ENCODE measurements around the gene R3HDM4.

The R3HDM4 gene

GRCh38 chr19:956766-957440 is 43.9 kb upstream of the R3HDM4 start:
- Histone ChIP-seq H3K4me2 (ENCODE audit: low read depth, low read length, poor library complexity, severe bottlenecking) (no peak overlapping the region), H3K4me3 (ENCODE audit: low read length, poor library complexity, severe bottlenecking) (no peak overlapping the region), H3K9me3 (ENCODE audit: insufficient read depth, low read depth, low read length) (no peaks in the 10 kb centered on the region), H2AFZ (ENCODE audit: low read length) (no peak overlapping the region), H3K9ac (ENCODE audit: low read depth, low read length, poor library complexity, severe bottlenecking) (no peak overlapping the region), H3K9me2 (replicated peaks; ENCODE audit: low read depth, low read length) (no peaks in the 10 kb centered on the region), H4K20me1 (ENCODE audit: insufficient read depth, low read length, poor library complexity, severe bottlenecking) (peaks cover 2% of the 10 kb centered on the region), H3F3A (ENCODE audit: low read depth) (no peaks in the 10 kb centered on the region), H3K79me2 (ENCODE audit: insufficient read depth, low read length) (peaks cover 23% of the 10 kb centered on the region; the same call in 1 of the 2 replicates), H3K36me3 (ENCODE audit: insufficient read depth, low read length) (peaks cover 9% of the 10 kb centered on the region; the same call in 1 of the 2 replicates), H3K4me1 (ENCODE audit: insufficient read depth, low read length, poor library complexity, severe bottlenecking) (no peaks in the 10 kb centered on the region), H3K27me3 (ENCODE audit: insufficient read depth, low read length, poor library complexity, severe bottlenecking) (no peaks in the 10 kb centered on the region)
- no peak for TF ChIP-seq EZH2phosphoT487 (IDR thresholded peaks at IDR 0.05; ENCODE audit: borderline replicate concordance)
- TF ChIP-seq CTCF (conservative IDR thresholded peaks at IDR 0.05; ENCODE audit: low read length) = no peak

GRCh38 chr19:955803-956765 is 43.1 kb upstream of the R3HDM4 start:
- Histone ChIP-seq H4K20me1 (ENCODE audit: insufficient read depth, low read length, poor library complexity, severe bottlenecking) (peaks cover 2% of the 10 kb centered on the region), H3K9me2 (replicated peaks; ENCODE audit: low read depth, low read length) (no peaks in the 10 kb centered on the region), H3K9ac (ENCODE audit: low read depth, low read length, poor library complexity, severe bottlenecking) (no peak overlapping the region), H3K4me3 (ENCODE audit: low read length, poor library complexity, severe bottlenecking) (no peak overlapping the region), H3K27me3 (ENCODE audit: insufficient read depth, low read length, poor library complexity, severe bottlenecking) (no peaks in the 10 kb centered on the region), H3K4me2 (ENCODE audit: low read depth, low read length, poor library complexity, severe bottlenecking) (no peak overlapping the region), H3K79me2 (ENCODE audit: insufficient read depth, low read length) (peaks cover 23% of the 10 kb centered on the region; the same call in 1 of the 2 replicates), H2AFZ (ENCODE audit: low read length) (no peak overlapping the region), H3F3A (ENCODE audit: low read depth) (no peaks in the 10 kb centered on the region), H3K36me3 (ENCODE audit: insufficient read depth, low read length) (peaks cover 9% of the 10 kb centered on the region; the same call in 1 of the 2 replicates), H3K9me3 (ENCODE audit: insufficient read depth, low read depth, low read length) (no peaks in the 10 kb centered on the region), H3K4me1 (ENCODE audit: insufficient read depth, low read length, poor library complexity, severe bottlenecking) (no peaks in the 10 kb centered on the region)
- TF ChIP-seq CTCF (conservative IDR thresholded peaks at IDR 0.05; ENCODE audit: low read length) = no peak
- TF ChIP-seq EZH2phosphoT487 (IDR thresholded peaks at IDR 0.05; ENCODE audit: borderline replicate concordance) = no peak

GRCh38 chr19:954672-955494 is 41.9 kb upstream of the R3HDM4 start:
- H3K79me2 ChIP-seq (ENCODE audit: insufficient read depth, low read length) = peaks cover 23% of the 10 kb centered on the region; the same call in 1 of the 2 replicates
- peaks cover 3% of the 10 kb centered on the region; the same call in 1 of the 2 replicates for H3K36me3 ChIP-seq (ENCODE audit: insufficient read depth, low read length)
- no peak overlapping the region for H3K4me3 ChIP-seq (ENCODE audit: low read length, poor library complexity, severe bottlenecking)
- H3K4me1 ChIP-seq (ENCODE audit: insufficient read depth, low read length, poor library complexity, severe bottlenecking) = no peaks in the 10 kb centered on the region
- no peak overlapping the region for H3K9ac ChIP-seq (ENCODE audit: low read depth, low read length, poor library complexity, severe bottlenecking)
- H3K9me3 ChIP-seq (ENCODE audit: insufficient read depth, low read depth, low read length) = no peaks in the 10 kb centered on the region
- no peaks in the 10 kb centered on the region for H3K27me3 ChIP-seq (ENCODE audit: insufficient read depth, low read length, poor library complexity, severe bottlenecking)
- H3K9me2 ChIP-seq (replicated peaks; ENCODE audit: low read depth, low read length) = no peaks in the 10 kb centered on the region
- H3F3A ChIP-seq (ENCODE audit: low read depth) = no peaks in the 10 kb centered on the region
- no peak overlapping the region for H3K4me2 ChIP-seq (ENCODE audit: low read depth, low read length, poor library complexity, severe bottlenecking)
- H2AFZ ChIP-seq (ENCODE audit: low read length) = no peak overlapping the region
- TF ChIP-seq CTCF (conservative IDR thresholded peaks at IDR 0.05; ENCODE audit: low read length) = no peak
- TF ChIP-seq EZH2phosphoT487 (IDR thresholded peaks at IDR 0.05; ENCODE audit: borderline replicate concordance) = no peak
- peaks cover 2% of the 10 kb centered on the region for H4K20me1 ChIP-seq (ENCODE audit: insufficient read depth, low read length, poor library complexity, severe bottlenecking)

Measured in Loucy (cell line).